ENCODE results near the gene METTL23. TPM values are rescaled to one million over a fixed set of nuclear protein-coding genes. Genes with fewer than 3 reads are reported as not detected.
A peak's percentile ranks its signal among the peaks of the same experiment; 100 is the strongest.
"Not testable (repeated sequence)": the region's sequence is repeated elsewhere in the genome, so short reads cannot be mapped to it uniquely, and the experiment has no call there.

Gene METTL23
- total RNA-seq, 1 experiment from 2014 or later, result 45.5 TPM

- peak; percentile 46 for DNase-seq (ENCODE audit: low spot score)
Measured at GRCh38 chr17:76734080-76734840, 7.6 kb downstream of the METTL23 start.

GRCh38 chr17:76735006-76735405, 8.4 kb downstream of the METTL23 start:
- DNase-seq (ENCODE audit: low spot score), result peak; percentile 32

- DNase-seq (ENCODE audit: low spot score), result no peak
Measured at GRCh38 chr17:76735586-76736348, 9.1 kb downstream of the METTL23 start.

DNA sequence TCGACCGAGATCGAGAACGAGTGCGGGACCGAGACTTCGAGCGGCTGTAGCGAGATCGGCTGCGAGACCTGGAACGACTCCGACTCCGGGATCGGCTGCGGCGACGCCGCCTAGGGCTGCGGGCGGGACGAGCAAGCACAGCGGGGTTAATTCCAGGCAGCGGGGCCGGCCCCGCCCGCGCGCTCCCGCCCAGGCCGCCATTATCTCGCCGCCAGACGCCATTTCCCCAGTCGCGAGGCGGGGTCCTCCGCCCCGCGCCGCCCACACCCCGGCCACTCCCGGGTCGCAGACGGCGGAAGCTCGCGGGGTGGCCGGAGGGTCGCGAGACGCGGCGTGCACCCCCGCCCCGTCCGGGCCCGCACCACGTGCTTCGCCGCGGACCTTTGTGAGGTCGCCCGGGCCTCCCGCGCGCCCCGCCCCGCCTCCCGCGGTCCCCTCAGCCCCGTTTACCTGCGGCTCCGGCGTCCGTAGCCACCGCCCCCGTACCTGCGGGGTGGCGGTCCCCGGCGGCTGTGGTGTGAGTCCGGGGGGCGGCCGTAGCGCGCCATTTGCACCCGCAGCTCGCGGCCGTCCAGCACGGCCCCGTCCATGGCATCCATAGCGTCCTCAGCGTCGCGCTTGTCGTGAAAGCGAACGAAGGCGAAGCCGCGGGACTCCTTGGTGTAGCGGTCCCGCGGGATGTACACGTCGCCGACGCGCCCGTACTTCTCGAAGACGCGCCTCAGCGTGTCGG, 9.9 kb downstream of the METTL23 start:
- DNase-seq (ENCODE audit: low spot score), result peak; percentile 36

- peak; percentile 99 for DNase-seq (ENCODE audit: low spot score)
Measured at GRCh38 chr17:76737082-76737675, 10.5 kb downstream of the METTL23 start, which contains the start of gene SRSF2. TSS of gene SRSF2 (minus strand) at chr17:76737331. CDS start at chr17:76737160, 171 bp downstream.

DNA sequence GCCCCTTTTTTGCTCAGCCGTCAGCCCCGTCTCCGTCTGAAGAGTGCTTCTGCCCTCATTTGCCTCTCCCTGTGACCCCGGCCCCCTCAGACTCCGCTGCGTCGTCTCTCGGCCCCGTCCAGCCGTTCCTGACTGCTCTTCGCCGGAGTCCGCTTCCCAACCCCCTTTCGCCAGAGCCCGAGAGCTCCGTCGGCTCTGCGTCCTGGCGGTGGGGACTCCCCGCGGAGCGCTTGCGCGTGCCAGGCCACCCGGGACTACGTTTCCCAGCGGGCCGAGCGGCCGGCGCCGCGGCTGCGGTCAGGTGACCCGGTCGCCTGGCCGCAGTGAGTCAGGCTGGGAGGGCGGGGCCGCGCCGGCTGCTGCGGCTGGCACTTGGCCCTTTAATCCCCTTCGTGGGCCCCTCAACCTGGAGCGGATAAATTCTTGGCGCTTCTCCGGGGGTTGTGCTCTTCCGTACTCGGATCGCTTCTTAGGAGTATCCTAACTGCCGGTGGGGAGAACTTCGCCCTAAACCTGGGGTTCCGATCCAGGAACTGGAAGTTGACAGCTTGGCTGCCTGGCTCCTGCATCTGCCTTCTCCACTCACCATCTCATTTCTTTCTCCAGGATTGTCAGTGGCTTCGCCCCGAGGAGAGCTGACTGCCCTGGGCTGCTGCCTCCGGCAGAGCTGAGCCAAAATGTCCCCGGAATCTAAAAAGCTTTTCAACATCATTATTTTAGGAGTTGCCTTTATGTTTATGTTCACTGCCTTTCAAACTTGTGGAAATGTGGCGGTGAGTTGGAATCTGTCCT, 11.2 kb downstream of the METTL23 start, which contains the start of gene MFSD11:
MFSD11 (plus strand) TSS at position 444 of the 792 bp plus-strand sequence; CDS start at position 678, 234 bp downstream.
- DNase-seq (ENCODE audit: low spot score), result peak; percentile 83

GRCh38 chr17:76738468-76738850, 11.8 kb downstream of the METTL23 start:
- DNase-seq (ENCODE audit: low spot score), result no peak

DNA sequence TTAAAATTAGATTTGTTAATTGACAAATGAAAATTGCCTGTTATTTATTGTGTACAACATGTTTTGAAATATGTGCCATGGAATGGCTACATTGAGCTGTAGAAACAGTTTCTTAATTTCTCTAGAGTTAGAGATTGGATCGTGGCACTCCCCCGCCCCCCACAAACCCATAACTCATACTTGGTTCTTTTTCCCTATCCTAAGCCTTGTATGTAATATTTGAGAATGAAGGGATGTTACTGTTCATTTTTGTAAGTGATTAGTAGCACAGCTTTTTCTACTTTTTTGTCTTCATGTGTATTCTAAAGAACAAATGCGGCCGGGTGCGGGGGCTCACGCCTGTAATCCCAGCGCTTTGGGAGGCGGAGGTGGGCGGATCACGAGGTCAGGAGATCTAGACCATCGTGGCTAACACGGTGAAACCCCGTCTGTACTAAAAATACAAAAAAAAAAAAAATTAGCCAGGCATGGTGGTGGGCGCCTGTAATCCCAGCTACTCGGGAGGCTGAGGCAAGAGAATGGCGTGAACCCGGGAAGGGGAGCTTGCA, 13.0 kb downstream of the METTL23 start:
- DNase-seq (ENCODE audit: low spot score), result not testable (repeated sequence)

- no peak for DNase-seq (ENCODE audit: low spot score)
Measured at GRCh38 chr17:76740329-76741118, 13.9 kb downstream of the METTL23 start.

DNA sequence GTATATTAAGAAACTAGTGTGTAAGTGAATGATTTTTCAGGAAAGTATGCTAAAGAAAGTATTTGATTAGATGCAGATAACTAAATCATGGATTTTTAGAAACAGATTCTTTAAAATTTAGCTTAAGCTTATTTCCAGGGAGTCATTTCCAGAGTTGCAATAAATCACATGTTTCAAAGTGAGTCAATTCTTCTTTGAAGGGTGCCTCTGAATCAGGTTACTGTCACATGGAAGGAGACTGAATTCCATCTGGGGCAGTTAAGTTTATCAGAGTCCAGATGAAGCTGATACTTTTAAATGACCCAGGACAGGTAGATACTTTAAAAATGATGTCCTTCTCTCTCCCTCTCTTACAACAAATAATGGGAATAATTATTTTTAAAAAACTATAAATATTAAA, 16.3 kb downstream of the METTL23 start:
- peak; percentile 46 for DNase-seq (ENCODE audit: low spot score)

- no peak for DNase-seq (ENCODE audit: low spot score)
Measured at GRCh38 chr17:76744747-76745146, 18.1 kb downstream of the METTL23 start.

- not testable (repeated sequence) for DNase-seq (ENCODE audit: low spot score)
Measured at GRCh38 chr17:76745785-76746184, 19.1 kb downstream of the METTL23 start.

GRCh38 chr17:76747716-76748363, 21.2 kb downstream of the METTL23 start:
- DNase-seq (ENCODE audit: low spot score), result no peak

DNA sequence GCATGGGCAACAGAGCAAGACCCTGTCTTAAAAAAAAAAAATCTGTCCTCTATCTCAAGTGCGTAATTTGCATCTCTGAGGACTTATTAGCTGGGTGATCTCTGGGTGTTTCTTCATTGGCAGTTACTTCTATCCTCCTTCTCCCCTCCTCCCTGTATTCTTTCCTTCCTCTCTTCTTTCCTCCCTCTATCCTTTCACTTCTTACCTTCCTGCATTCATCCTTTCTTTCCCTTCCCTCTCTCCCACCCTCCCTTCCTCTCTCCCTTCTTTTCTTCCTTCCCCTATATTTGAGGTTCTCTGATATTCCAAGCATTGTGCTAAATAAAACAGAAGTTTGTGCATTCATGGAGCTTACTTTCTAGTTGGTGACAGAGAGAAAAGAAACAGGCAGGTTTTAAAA, 22.0 kb downstream of the METTL23 start:
- DNase-seq (ENCODE audit: low spot score), result no peak

GRCh38 chr17:76751416-76751993, 24.9 kb downstream of the METTL23 start:
- DNase-seq (ENCODE audit: low spot score), result no peak

- no peak for DNase-seq (ENCODE audit: low spot score)
Measured at GRCh38 chr17:76752006-76752405, 25.4 kb downstream of the METTL23 start.

- no peak for DNase-seq (ENCODE audit: low spot score)
Measured at GRCh38 chr17:76753061-76753961, 26.7 kb downstream of the METTL23 start.

DNA sequence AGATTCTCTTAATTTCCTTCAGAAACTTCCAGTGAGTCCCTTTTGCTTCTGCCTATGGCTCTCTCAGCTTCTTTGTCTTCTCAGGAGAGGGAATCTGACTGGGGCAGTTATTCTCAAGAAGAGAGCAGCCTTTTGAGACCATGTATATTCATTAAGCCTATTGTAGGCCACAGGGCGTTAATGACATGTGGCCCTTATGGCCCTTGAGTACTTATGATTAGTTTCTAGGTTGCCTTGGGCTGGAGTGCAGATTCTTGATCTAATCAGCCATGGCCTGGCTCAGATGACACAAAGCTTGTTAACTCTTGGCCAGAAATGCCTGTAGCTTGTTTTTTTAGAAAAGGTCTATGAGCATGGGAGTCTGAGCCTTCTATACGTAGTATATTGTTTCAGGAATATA, 28.6 kb downstream of the METTL23 start:
- no peak for DNase-seq (ENCODE audit: low spot score)
